Karpas-422 (cell line): ENCODE data around the gene TUNAR. TPM values are rescaled to one million over a fixed set of nuclear protein-coding genes. Genes with fewer than 3 reads are reported as not detected.

Experiments used
- DNase-seq: peaks from one replicate; pipeline ENCODE4 v3.0.0-alpha.2; 2015
- H2AFZ ChIP-seq: fragments of 200-600 bp; sonication (generic); 2 replicates; pipeline ENCODE4 v1.6.1; 2014; ENCODE audit warnings: antibody characterized with exemption, low read length, mixed read lengths
- H3K27ac ChIP-seq: fragments of 200-600 bp; sonication (generic); 2 replicates; pipeline ENCODE4 v1.5.1; 2014; ENCODE audit warnings: mild to moderate bottlenecking, low read length, moderate library complexity
- H3K27me3 ChIP-seq: fragments of 200-600 bp; sonication (generic); 2 replicates; pipeline ENCODE4 v1.6.1; 2014; ENCODE audit warnings: low read length, mixed read lengths
- H3K36me3 ChIP-seq: fragments of 200-600 bp; sonication (generic); 2 replicates; pipeline ENCODE4 v1.6.1; 2014; ENCODE audit warnings: low read length, mixed read lengths; ENCODE audit not compliant: insufficient read depth
- H3K4me1 ChIP-seq: fragments of 200-600 bp; sonication (generic); 2 replicates; pipeline ENCODE4 v1.6.1; 2014; ENCODE audit warnings: mild to moderate bottlenecking, low read length, mixed read lengths
- H3K4me2 ChIP-seq: fragments of 200-600 bp; sonication (generic); 2 replicates; pipeline ENCODE4 v1.6.1; 2014; ENCODE audit warnings: low read length, low read depth, mild to moderate bottlenecking; ENCODE audit not compliant: poor library complexity, severe bottlenecking
- H3K4me3 ChIP-seq: fragments of 200-600 bp; sonication (generic); 2 replicates; pipeline ENCODE4 v1.5.1; 2014; ENCODE audit warnings: mild to moderate bottlenecking, antibody characterized with exemption, low read length, mixed read lengths
- H3K79me2 ChIP-seq: fragments of 200-600 bp; sonication (generic); 2 replicates; pipeline ENCODE4 v1.6.1; 2014; ENCODE audit warnings: mild to moderate bottlenecking, low read length, mixed read lengths
- H3K9ac ChIP-seq: fragments of 200-600 bp; sonication (generic); 2 replicates; pipeline ENCODE4 v1.6.0; 2014; ENCODE audit warnings: low read length
- H3K9me2 ChIP-seq: fragments of 200-600 bp; sonication (generic), shearing (Covaris generic); replicated peaks from 2 replicates; pipeline ENCODE4 v1.6.0; 2014; ENCODE audit warnings: mild to moderate bottlenecking, low read length, moderate library complexity; ENCODE audit not compliant: insufficient read depth
- H3K9me3 ChIP-seq: fragments of 300-700, 200-600 bp; sonication (generic); 2 replicates; pipeline ENCODE4 v1.6.1; 2014; ENCODE audit warnings: low read length, mixed read lengths
- H4K20me1 ChIP-seq: fragments of 200-600 bp; sonication (generic); 2 replicates; pipeline ENCODE4 v1.6.1; 2014; ENCODE audit warnings: mild to moderate bottlenecking, antibody characterized with exemption, low read length, low read depth; ENCODE audit not compliant: insufficient read depth
- total RNA-seq: library from RNA; depleted of rRNA; stranded (reverse); fragments of >200 nt; shearing (Covaris generic); gene quantifications from 2 replicates; pipeline ENCODE4 v1.2.3, GENCODE V29; 2014; ENCODE audit warnings: low replicate concordance

TUNAR gene
- total RNA-seq, 1 experiment from 2014 or later: not detected

GRCh38 chr14:95875831-95876760, 536 bp upstream of the TUNAR start:
- Histone ChIP-seq H2AFZ (no peak overlapping the region), H3K9me3 (no peaks in the 10 kb centered on the region), H4K20me1 (no peaks in the 10 kb centered on the region), H3K9ac (no peak overlapping the region), H3K4me3 (no peak overlapping the region), H3K4me2 (no peak overlapping the region), H3K27ac (no peak overlapping the region), H3K79me2 (no peaks in the 10 kb centered on the region), H3K9me2 (no peaks in the 10 kb centered on the region), H3K36me3 (no peaks in the 10 kb centered on the region), H3K4me1 (no peaks in the 10 kb centered on the region), H3K27me3 (no peaks in the 10 kb centered on the region)
- DNase-seq: no peak

GRCh38 chr14:95877633-95878032, 1.0 kb downstream of the TUNAR start:
- H2AFZ ChIP-seq: no peak overlapping the region
- no peaks in the 10 kb centered on the region for H3K9me3 ChIP-seq
- no peaks in the 10 kb centered on the region for H3K4me1 ChIP-seq
- no peak overlapping the region for H3K27ac ChIP-seq
- H3K9me2 ChIP-seq: no peaks in the 10 kb centered on the region
- no peak overlapping the region for H3K9ac ChIP-seq
- no peak overlapping the region for H3K4me2 ChIP-seq
- H3K4me3 ChIP-seq: no peak overlapping the region
- H3K79me2 ChIP-seq: no peaks in the 10 kb centered on the region
- no peak for DNase-seq
- H3K36me3 ChIP-seq: no peaks in the 10 kb centered on the region
- no peaks in the 10 kb centered on the region for H3K27me3 ChIP-seq
- H4K20me1 ChIP-seq: no peaks in the 10 kb centered on the region

GRCh38 chr14:95884377-95884776, 7.7 kb downstream of the TUNAR start:
- H3K4me2 ChIP-seq: no peak overlapping the region
- H3K36me3 ChIP-seq: no peaks in the 10 kb centered on the region
- no peaks in the 10 kb centered on the region for H4K20me1 ChIP-seq
- DNase-seq: no peak
- H2AFZ ChIP-seq: no peak overlapping the region
- no peak overlapping the region for H3K4me3 ChIP-seq
- no peaks in the 10 kb centered on the region for H3K9me3 ChIP-seq
- H3K4me1 ChIP-seq: no peaks in the 10 kb centered on the region
- H3K79me2 ChIP-seq: no peaks in the 10 kb centered on the region
- H3K27ac ChIP-seq: no peak overlapping the region
- H3K9ac ChIP-seq: no peak overlapping the region
- H3K27me3 ChIP-seq: no peaks in the 10 kb centered on the region
- H3K9me2 ChIP-seq: no peaks in the 10 kb centered on the region

- no peaks in the 10 kb centered on the region for H3K79me2 ChIP-seq
- H3K36me3 ChIP-seq: no peaks in the 10 kb centered on the region
- no peak for DNase-seq
- no peak overlapping the region for H3K27ac ChIP-seq
- H3K9me2 ChIP-seq: no peaks in the 10 kb centered on the region
- no peak overlapping the region for H3K4me3 ChIP-seq
- no peaks in the 10 kb centered on the region for H3K4me1 ChIP-seq
- no peak overlapping the region for H3K9ac ChIP-seq
- H3K4me2 ChIP-seq: no peak overlapping the region
- H2AFZ ChIP-seq: no peak overlapping the region
- no peaks in the 10 kb centered on the region for H3K27me3 ChIP-seq
- no peaks in the 10 kb centered on the region for H4K20me1 ChIP-seq
- H3K9me3 ChIP-seq: no peaks in the 10 kb centered on the region
These were observed 8.6 kb downstream of the TUNAR start for GRCh38 chr14:95885278-95885677.

- no peak overlapping the region for H3K4me2 ChIP-seq
- H3K27ac ChIP-seq: no peak overlapping the region
- H3K79me2 ChIP-seq: no peaks in the 10 kb centered on the region
- DNase-seq: no peak
- H3K4me1 ChIP-seq: no peaks in the 10 kb centered on the region
- no peaks in the 10 kb centered on the region for H3K27me3 ChIP-seq
- no peaks in the 10 kb centered on the region for H4K20me1 ChIP-seq
- H3K9me3 ChIP-seq: no peaks in the 10 kb centered on the region
- H3K36me3 ChIP-seq: no peaks in the 10 kb centered on the region
- no peak overlapping the region for H3K9ac ChIP-seq
- H2AFZ ChIP-seq: no peak overlapping the region
- no peaks in the 10 kb centered on the region for H3K9me2 ChIP-seq
- no peak overlapping the region for H3K4me3 ChIP-seq
These were observed 9.2 kb downstream of the TUNAR start for GRCh38 chr14:95885866-95886265.

- Histone ChIP-seq H3K9me2 (no peaks in the 10 kb centered on the region), H3K4me1 (no peaks in the 10 kb centered on the region), H3K4me3 (no peak overlapping the region), H3K27me3 (no peaks in the 10 kb centered on the region), H3K79me2 (no peaks in the 10 kb centered on the region), H3K36me3 (no peaks in the 10 kb centered on the region), H3K9ac (no peak overlapping the region), H3K4me2 (no peak overlapping the region), H2AFZ (no peak overlapping the region), H3K27ac (no peak overlapping the region), H4K20me1 (no peaks in the 10 kb centered on the region), H3K9me3 (no peaks in the 10 kb centered on the region)
- no peak for DNase-seq
These were observed 9.9 kb downstream of the TUNAR start for GRCh38 chr14:95886366-95887056.

- no peaks in the 10 kb centered on the region for H3K79me2 ChIP-seq
- no peaks in the 10 kb centered on the region for H4K20me1 ChIP-seq
- H3K4me3 ChIP-seq: no peak overlapping the region
- H3K9ac ChIP-seq: no peak overlapping the region
- H2AFZ ChIP-seq: no peak overlapping the region
- no peak overlapping the region for H3K4me2 ChIP-seq
- no peaks in the 10 kb centered on the region for H3K36me3 ChIP-seq
- no peaks in the 10 kb centered on the region for H3K9me2 ChIP-seq
- no peaks in the 10 kb centered on the region for H3K27me3 ChIP-seq
- DNase-seq: no peak
- no peaks in the 10 kb centered on the region for H3K9me3 ChIP-seq
- H3K4me1 ChIP-seq: no peaks in the 10 kb centered on the region
- no peak overlapping the region for H3K27ac ChIP-seq
These were observed 10.7 kb downstream of the TUNAR start for GRCh38 chr14:95887351-95887750.

GRCh38 chr14:95889236-95889979, 12.8 kb downstream of the TUNAR start:
- Histone ChIP-seq H3K27ac (no peak overlapping the region), H2AFZ (no peak overlapping the region), H3K36me3 (no peaks in the 10 kb centered on the region), H3K9ac (no peak overlapping the region), H3K79me2 (no peaks in the 10 kb centered on the region), H3K4me3 (no peak overlapping the region), H4K20me1 (no peaks in the 10 kb centered on the region), H3K9me2 (no peaks in the 10 kb centered on the region), H3K4me1 (no peaks in the 10 kb centered on the region), H3K27me3 (no peaks in the 10 kb centered on the region), H3K9me3 (no peaks in the 10 kb centered on the region), H3K4me2 (no peak overlapping the region)
- no peak for DNase-seq
